Activated CD8-positive, alpha-beta memory T cell treated with anti-CD3 and anti-CD28 coated beads for 24 hours (primary cell): ENCODE measurements around the gene CDH23.

Experiments
- DNase-seq: peaks from one replicate; pipeline ENCODE4 v3.0.0-alpha.2; 2020

CDH23 gene

DNA sequence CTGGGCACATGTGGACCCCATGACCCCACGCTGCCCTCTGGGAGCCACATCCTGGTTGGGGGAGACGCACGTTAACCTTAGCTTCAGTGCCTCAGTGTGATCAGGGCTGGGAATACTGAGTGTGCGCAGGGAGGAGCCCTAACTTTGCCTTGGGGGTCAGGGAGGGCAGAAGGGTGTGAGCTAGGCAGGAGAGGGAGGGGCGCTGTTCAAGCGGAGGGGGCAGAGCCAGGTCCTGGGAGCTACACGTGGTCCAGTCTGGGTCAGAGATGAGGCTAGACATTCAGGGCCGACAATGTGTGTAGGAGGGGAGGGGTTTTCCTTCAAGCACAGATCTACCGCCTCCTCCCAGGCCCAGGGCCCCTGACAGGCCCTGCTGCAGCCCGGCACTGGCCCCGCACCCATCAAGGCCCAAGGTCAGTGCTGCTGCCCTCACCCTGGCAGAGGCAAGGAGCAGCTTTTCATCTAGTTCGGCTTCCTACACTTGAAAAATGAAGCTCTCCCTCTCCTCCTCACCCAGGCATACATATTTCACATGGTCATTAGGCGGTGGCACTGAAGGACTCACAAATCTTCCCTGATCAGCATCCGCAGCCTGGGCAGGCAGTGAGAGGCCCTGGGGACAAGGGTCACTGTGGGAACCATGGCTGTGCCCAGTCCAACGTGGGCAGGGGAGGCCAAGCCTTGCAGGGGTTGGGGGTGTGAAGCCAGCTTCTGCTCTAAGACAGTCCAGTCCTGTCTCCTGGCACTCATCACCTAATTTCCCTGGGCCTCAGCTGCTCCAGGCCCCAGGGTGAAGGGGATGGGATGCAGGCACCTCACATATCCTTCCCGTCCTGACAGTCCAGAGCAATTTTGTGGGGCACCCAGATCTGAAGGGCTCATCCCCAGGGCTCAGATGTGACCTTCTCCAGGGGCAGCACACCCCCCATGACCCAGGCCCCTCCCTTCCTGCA lies 275.6 kb downstream of the CDH23 start:
- no peak for DNase-seq

DNA sequence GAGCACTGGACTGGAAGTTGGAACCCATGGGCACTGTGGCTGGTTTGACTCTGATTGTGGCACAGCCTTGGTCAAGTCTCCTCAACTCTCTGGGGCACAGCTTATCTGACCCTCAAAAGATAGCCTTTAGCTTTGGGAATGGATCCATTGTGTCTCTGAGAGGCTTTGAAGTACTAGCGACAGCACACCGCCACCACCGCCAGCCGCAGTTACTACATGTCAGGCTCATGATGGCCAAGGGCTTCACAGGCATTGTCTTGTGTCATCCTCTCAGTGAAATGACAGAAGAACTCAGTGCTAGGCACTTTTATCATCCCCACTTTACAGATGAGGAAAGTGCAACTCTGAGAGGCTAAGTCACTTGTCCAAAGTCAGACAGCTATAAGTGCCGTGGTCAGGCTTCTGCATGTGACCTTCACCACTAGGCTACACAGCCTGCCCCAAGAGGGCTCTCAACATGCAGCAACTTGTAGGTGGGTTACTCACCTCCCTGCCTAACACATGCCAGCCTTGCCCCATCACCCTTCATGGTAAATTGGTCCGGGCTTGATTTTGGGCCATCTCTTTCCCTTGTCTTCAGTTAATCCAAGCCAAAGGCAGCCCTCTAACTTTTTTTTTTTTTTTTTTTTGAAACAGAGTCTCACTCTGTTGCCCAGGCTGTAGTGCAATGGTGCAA lies 278.7 kb downstream of the CDH23 start:
- DNase-seq, result no peak

DNA sequence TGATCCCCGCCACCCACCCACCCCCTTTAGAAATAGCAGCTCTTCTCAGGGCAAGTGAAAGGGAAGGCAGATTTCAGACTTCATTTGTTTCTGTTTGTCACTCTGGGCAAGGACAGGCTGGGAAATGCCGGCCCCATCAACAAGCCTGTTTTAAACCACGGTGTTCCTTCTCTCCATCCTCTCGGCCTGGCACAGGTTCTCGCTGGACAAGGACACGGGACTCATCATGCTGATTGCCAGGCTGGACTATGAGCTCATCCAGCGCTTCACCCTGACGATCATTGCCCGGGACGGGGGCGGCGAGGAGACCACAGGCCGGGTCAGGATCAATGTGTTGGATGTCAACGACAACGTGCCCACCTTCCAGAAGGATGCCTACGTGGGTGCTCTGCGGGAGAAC lies 280.5 kb downstream of the CDH23 start:
- DNase-seq, result no peak

- no peak for DNase-seq
Measured at GRCh38 chr10:71678057-71678805, 281.5 kb downstream of the CDH23 start.

DNA sequence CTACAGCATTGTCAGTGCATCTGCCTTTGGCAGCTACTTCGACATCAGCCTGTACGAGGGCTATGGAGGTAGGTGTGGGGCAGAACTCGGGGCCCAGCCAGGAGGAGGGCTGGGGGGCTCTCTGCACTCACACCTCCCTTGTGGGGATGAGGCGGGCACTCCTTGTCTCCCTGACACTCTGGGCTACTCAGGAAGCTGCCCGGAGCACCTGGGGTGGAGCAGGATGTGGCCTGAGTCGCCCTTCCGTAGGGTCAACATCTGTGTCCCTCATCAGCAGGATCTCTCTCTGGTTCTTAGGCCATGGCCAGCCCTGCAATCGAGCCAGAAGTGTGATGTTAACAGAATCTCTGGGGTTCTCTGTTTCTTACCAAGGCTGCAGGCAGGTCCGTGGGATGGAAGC lies 282.7 kb downstream of the CDH23 start:
- DNase-seq, result no peak

- no peak for DNase-seq
Measured at GRCh38 chr10:71681977-71682376, 285.3 kb downstream of the CDH23 start.

DNA sequence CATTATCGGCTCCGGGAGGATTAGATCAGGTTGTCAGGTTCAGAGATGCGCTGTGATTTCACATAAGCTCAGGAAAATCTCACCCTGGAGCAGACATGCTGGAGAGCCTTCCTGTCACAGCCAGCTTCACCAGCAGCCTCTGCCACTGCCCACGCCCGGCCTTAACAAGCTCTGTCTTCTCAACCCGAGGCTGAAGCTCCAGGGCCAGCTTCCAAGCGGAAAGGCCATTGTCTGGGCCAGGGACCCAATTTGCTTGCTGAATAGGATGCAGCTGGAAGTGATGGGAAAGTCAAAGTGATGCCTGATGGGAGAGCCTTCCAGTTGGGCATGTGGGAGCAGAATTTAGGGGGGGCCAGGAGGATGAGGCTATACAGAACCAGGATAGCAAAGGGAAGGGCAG lies 286.6 kb downstream of the CDH23 start:
- DNase-seq, result no peak

GRCh38 chr10:71684356-71685173 lies 287.8 kb downstream of the CDH23 start:
- no peak for DNase-seq

DNA sequence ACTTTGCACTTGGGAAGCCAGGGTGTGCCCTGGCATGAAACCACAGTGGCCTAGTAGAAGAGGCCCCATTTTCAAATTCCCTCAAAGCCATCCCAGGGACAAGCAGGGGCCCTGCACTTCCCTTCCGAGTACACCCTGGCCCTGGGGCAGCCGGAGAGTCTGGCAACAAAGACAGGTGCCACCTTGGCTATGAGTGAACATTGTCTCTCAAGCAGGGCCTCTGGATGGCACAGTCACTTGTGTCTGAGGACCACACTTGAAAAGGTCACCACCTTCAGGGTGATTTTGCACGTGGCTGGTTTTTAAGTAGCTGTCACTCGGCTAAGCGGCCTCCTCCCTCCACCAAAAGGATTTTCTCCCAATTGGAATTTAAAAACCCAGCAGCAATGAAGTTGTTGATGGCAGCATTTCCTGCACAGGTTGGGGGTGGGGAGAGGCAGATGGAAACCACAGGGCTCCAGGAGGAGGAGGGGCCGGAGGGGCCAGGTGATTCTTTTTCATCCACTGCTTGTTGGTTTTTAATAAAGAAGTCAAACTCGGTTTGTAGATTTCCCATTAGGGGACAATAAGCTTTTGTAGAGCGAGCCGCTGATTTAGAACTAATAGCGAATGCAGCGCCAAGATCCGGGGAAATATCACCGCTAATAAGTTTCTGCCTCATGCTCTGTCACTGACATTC lies 289.0 kb downstream of the CDH23 start:
- no peak for DNase-seq

DNA sequence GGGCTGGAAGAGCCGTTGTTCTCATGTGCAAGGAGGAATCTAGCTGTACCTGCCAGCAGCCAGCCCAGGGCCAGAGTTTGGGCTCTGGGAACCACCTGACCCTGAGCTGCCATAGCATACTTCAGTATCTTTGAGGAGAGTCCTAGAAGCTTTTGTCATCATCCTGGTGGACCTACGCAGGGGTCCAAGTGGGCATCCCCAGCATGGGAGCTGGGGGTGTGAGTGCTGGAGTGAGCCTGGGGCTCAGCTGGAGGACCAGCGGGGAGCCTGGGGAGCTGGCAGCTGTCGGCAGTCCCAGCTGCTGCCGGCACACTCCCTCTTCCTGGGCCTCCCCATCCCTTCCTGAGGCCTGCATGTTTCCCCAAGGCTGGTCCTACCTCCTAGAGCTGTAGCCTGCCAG lies 290.4 kb downstream of the CDH23 start:
- DNase-seq, result no peak

GRCh38 chr10:71687480-71687879 lies 290.8 kb downstream of the CDH23 start:
- DNase-seq, result no peak

GRCh38 chr10:71688256-71688655 lies 291.5 kb downstream of the CDH23 start:
- DNase-seq, result no peak

DNA sequence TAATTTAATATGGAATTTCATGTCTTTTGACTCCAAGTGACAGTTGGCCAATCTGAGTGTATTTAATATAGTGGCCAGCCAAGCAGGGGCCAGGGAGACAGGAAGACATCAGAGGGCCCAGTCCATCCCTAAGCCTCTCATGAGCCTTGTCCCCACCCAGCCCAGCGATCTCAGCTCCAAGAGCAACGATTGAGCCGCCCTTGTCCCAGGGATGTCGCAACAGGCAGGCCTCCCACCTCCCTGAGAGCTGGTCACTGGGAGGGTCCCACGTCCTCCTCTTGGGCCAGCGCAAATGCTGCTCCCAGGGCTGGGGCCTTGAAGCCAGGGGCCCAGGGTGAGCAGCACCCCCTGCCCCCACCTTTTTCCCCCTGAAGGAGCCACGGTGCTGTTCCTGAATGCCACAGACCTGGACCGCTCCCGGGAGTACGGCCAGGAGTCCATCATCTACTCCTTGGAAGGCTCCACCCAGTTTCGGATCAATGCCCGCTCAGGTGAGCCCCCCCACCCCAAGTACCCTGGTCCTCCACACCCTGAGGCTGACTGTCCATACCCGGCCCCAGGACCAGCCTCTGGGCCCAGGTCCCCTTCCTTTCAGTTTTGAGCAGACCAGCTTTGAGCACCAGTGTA lies 293.5 kb downstream of the CDH23 start:
- no peak for DNase-seq

GRCh38 chr10:71691405-71691804 lies 294.7 kb downstream of the CDH23 start:
- no peak for DNase-seq

DNA sequence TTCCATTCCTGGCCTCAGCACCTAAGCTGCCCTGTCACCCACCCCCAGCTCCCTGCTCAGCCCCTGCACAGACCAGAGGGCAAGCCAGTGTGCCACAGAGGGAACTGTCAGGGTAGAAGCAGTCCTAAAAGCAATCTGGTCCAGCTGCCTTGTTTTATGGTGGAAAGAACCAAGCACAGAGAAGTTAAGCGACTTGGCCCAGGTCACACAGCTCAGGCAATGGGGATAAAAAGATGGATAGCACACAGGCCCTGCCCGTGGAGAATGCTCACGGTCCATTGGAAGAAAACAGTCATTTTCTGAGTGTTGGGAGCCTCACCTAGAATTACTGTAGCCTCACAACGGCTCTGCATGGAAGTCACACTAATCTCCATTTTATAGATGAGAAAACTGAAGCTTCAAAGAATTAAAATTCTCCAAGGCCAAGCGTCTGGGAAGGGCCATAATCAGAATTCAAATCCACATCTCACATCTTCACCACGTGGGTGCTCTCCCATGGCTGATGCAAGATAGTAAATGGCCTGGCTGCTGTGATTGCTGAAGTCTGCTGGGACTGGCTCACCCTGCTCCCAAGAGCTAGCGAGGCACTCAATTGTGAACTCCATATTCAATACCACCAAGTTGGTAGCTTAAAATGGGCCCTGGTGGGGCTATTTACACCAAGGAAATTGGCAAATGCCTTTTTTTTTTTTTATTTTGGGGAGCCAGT lies 296.0 kb downstream of the CDH23 start:
- no peak for DNase-seq

DNA sequence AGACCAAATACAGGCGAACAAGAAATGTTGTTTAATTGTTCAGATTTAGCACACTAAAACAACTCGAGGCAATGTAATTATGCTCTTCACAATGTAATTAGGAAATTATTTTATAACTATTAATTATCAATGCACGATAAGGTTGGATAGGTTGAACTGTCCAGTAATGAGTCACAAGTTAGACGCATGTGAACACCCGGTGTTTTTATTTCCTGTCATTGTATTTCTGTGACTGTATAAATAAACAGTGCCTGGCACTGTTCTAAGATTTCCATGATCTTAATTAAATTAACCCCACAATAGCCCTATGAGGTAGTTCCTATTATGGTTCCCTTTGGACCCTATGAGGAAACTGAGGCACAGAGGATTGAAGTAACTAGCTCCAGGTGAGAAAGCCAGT lies 296.7 kb downstream of the CDH23 start:
- DNase-seq, result no peak

DNA sequence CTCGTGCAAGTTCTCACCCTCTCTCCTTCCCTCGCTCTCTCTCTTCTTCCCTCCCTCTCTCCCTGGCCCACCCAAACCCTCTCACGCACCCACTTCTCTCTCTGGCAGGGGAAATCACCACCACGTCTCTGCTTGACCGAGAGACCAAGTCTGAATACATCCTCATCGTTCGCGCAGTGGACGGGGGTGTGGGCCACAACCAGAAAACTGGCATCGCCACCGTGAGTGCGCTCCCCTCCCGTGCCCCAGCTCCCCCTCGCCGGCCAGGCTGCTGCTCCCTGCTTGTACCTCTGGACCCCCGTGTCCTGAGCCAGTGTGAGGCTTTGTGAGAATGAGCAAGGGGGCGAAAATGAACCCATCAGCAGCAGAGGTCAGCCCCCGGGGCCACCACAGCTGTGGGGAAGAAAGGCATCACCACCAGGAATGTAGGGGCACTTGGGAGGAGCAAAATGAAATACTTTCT lies 297.4 kb downstream of the CDH23 start:
- DNase-seq, result no peak

DNA sequence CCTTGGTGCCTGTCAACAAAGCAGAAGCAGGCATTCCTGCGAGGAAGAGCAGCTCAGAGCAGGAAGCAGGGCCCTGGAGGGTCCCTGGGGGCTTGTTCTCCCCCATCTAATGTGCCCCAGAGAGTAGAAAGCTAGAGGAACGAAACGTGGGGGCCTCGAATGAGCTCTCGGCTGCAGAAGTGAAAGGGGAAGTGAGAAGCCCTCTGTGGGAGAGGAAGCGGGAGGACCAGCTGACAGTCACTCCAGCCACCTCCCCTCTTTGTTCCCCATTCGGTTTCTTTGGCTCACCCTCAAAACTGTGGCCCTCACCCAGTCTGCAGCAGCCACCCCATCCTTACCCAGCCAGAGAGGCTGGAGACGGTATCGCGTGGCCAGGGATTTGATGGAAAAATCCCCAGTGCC lies 297.8 kb downstream of the CDH23 start:
- DNase-seq, result no peak

DNA sequence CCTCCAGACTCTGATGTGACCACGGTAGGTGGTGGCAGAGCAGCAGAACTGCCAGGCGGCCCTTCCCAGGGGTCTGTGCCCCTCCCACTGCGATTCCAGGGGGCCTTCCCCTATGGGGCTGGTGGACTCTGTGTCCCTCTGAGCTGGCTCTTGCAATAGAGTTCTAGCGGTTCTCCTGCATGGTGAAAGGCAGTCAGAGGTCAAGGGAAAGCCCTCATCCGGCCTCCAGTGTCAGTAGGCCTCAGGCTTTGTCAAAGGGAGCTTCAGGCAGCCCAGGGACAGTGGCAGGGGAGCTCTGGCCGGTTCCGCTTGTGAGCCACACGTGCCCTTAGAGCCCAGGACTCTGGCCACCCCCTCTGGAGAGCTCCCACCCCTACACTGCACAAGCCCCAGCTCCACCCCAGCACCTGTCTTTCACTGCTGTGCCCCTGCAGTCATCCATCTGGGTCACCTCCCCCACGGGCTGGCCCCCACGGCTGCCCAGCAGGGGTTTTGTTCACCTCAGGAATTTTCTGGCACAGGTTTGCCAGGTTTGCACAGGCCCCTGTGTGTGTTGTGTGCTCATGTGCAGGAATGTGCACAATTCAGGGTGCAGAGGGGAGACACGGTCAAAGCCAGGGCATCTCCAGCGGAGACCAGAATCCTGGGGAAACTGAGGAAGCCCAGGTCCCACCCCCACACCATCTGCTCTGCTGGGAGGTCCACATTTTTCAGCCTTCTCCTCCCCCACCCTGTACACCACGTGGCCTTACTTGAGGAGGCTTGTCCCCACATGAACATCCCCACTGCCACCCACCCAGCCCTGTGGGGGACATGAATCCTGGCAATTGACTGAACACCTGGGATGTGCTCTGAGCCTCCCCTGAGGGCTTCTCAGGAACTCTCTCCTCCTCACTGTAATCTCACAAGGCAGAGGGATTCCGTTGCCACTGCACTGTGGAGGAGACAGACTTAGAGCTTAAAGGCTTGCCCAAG lies 299.1 kb downstream of the CDH23 start:
- no peak for DNase-seq
